Cardiac fibroblast (primary cell): ENCODE measurements around the gene USP21.

Source experiments
- DNase-seq, 2 donors: peaks; one replicate each; pipeline versions ENCODE4 v3.0.0 to v3.0.0-alpha.2; 2010; ENCODE audit warnings: low read depth in 2 of 2
- H3K4me3 ChIP-seq, 2 donors: replicated peaks in 1 of 2; 1 replicate in 1 of 2; 2 replicates in 1 of 2; pipeline ENCODE4 v1.5.1; 2011; ENCODE audit warnings: low read depth in 2 of 2, low read length in 2 of 2, mild to moderate bottlenecking in 2 of 2, moderate library complexity in 1 of 2
- CTCF ChIP-seq: IDR thresholded peaks from one replicate; pipeline ENCODE4 v1.5.1; 2011; ENCODE audit warnings: low read depth, mild to moderate bottlenecking, low read length, inconsistent platforms

USP21 gene

DNA sequence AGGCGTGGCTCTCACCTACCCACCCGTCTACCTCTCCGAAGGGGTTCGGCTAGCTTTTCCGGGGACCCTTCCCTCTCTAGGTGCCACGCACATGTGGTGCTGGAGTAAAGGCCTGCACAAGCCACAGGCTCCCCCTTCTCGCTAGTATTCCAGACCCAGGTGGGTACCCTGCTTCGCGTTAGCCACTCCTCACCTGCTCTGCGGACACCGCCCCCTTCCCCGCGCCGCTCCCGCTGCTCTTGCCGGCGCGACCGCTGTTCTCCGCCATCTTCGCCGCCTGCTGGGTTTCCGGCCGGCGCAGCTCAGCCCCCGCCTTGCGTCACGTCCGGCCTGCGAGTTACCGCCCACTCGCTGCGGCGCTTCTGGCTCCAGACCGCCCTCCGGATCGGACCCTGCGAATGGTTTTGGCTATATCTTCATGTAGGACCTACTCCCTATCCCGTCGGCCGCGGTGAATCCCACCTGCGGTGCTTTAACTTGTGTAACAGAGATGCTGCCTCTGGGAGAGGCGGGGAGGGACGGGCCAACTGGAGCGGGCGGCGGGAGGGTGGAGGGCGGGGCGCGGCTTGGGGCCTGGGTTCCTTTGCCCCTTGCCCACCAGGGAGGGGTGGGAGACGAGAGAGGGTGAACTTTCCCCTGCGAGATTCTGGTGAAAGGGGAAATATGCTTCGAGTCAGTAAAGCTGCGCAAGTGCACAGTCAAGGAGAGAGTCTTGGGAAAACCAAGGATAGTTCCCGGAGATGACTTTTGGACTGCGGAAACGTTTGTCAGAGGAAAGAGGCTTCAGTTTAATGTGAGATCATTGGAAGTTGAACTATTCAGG lies 41.3 kb upstream of the USP21 start, which contains the start of the genes NIT1 and PFDN2:
TSS of gene NIT1 (plus strand) at position 347 of the 823 bp plus-strand sequence. CDS start at position 419, 72 bp downstream.
TSS of gene PFDN2 (minus strand) at position 279 of the 823 bp plus-strand sequence. CDS start at position 268, 11 bp downstream.
- peak within 1 kb of the TSS; percentile 83 to 100 for H3K4me3 ChIP-seq
- DNase-seq: peak; percentile 80 to 90
- TF ChIP-seq CTCF: no peak

DNA sequence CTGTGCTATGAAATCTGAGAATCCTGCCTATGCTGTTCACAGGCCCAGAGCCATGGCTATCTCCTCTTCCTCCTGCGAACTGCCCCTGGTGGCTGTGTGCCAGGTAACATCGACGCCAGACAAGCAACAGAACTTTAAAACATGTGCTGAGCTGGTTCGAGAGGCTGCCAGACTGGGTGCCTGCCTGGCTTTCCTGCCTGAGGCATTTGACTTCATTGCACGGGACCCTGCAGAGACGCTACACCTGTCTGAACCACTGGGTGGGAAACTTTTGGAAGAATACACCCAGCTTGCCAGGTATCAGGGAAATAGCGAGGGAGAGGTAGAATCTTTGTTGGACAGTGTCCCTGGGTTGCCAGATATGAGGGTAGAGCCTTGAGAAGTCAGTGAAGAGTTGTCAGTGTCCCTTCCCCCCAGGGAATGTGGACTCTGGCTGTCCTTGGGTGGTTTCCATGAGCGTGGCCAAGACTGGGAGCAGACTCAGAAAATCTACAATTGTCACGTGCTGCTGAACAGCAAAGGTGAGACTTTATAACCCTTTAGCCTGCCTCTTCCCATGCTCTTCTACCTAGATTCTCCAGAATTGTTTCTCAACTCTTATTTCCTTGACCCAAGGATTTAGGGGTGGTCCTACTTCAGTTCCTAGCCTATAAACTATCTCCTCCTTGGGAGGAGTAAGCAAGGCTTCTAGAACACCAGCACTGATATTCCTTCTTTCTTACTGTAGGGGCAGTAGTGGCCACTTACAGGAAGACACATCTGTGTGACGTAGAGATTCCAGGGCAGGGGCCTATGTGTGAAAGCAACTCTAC lies 40.0 kb upstream of the USP21 start:
- peak overlapping the region; percentile 83 to 100 for H3K4me3 ChIP-seq
- peak; percentile 83 to 84 for DNase-seq
- peak; percentile 53 for TF ChIP-seq CTCF

GRCh38 chr1:161121042-161121650 lies 38.2 kb upstream of the USP21 start:
- TF ChIP-seq CTCF: no peak
- H3K4me3 ChIP-seq: no peak overlapping the region
- no peak for DNase-seq

GRCh38 chr1:161121834-161122233 lies 37.5 kb upstream of the USP21 start:
- DNase-seq: no peak
- no peak for TF ChIP-seq CTCF

DNA sequence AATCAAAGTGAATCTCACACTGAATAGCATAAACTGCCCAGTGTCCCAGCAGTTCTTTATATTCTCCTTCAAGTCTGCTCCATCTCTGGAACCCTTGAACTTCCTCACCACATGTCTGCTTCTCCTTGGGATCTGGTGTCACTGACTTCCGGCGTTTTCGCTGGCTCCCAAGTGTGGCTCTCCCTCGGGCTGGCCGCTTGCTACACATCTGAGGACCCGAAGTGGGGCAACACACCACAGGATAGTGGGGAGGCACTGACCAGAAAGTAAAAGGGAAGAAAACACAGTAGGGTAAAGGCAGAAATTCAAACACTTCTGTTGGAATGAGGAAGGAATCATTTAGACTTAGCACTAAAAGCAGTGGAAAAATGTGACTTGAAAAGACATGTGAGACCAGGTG lies 36.3 kb upstream of the USP21 start:
- no peak overlapping the region for H3K4me3 ChIP-seq
- no peak for DNase-seq
- TF ChIP-seq CTCF: no peak

More at GRCh38 chr1:161121834-161122233, 37.5 kb upstream of the USP21 start:
- H3K4me3 ChIP-seq: no peak overlapping the region

- DNase-seq: no peak
- no peak overlapping the region for H3K4me3 ChIP-seq
- TF ChIP-seq CTCF: no peak
Measured at GRCh38 chr1:161127649-161128048, 31.7 kb upstream of the USP21 start.
